RWPE2 (cell line): ENCODE results near the gene LCE5A.
A peak's percentile ranks its signal among the peaks of the same experiment; 100 is the strongest.
"Not testable (repeated sequence)": the region's sequence is repeated elsewhere in the genome, so short reads cannot be mapped to it uniquely, and the experiment has no call there.

Experiments
- ATAC-seq: fragments of 200-7000 bp; cut with Tn5 transposase; 3 replicates; pipeline ENCODE4 v1.9.1; 2021; ENCODE audit warnings: low read depth
- DNase-seq: peaks from one replicate; pipeline ENCODE4 v3.0.0-alpha.2; 2020; ENCODE audit warnings: low spot score
- H3K27ac ChIP-seq: fragments of 450-650 bp; 2 replicates; pipeline ENCODE4 v1.5.1; 2017; ENCODE audit warnings: mild to moderate bottlenecking; ENCODE audit not compliant: poor library complexity, severe bottlenecking
- H3K27me3 ChIP-seq: fragments of 250-450 bp; sonication (Bioruptor Pico); 2 replicates; pipeline ENCODE4 v1.5.1; 2021; ENCODE audit warnings: mild to moderate bottlenecking, moderate library complexity; ENCODE audit not compliant: insufficient read depth, poor library complexity, severe bottlenecking
- H3K36me3 ChIP-seq: fragments of 250-450 bp; sonication (Bioruptor Pico); 2 replicates; pipeline ENCODE4 v1.5.1; 2020; ENCODE audit warnings: low read depth, mild to moderate bottlenecking, moderate library complexity
- H3K4me1 ChIP-seq: fragments of 250-450 bp; sonication (Bioruptor Pico); 2 replicates; pipeline ENCODE4 v1.5.1; 2021; ENCODE audit warnings: mild to moderate bottlenecking, moderate library complexity; ENCODE audit not compliant: insufficient read depth, poor library complexity, severe bottlenecking
- H3K4me3 ChIP-seq: fragments of 250-450 bp; sonication (Bioruptor Pico); 2 replicates; pipeline ENCODE4 v1.5.1; 2021; ENCODE audit warnings: mild to moderate bottlenecking, moderate library complexity; ENCODE audit not compliant: severe bottlenecking
- H3K9me3 ChIP-seq: fragments of 250-450 bp; sonication (Bioruptor Pico); 2 replicates; pipeline ENCODE4 v1.5.1; 2021; ENCODE audit warnings: mild to moderate bottlenecking, moderate library complexity; ENCODE audit not compliant: severe bottlenecking
- CTCF ChIP-seq: fragments of 450-650 bp; IDR thresholded peaks from one replicate; pipeline ENCODE4 v1.5.1; 2017; ENCODE audit warnings: mild to moderate bottlenecking, moderate library complexity; ENCODE audit not compliant: poor library complexity, severe bottlenecking

Gene LCE5A

GRCh38 chr1:152491537-152491936 lies 19.1 kb upstream of the LCE5A start:
- H3K27ac ChIP-seq, DNase-seq, H3K4me3 ChIP-seq, H3K36me3 ChIP-seq, H3K9me3 ChIP-seq, H3K27me3 ChIP-seq, ATAC-seq: not testable (repeated sequence)
- H3K4me1 ChIP-seq = peaks cover 20% of the 10 kb centered on the region
- TF ChIP-seq CTCF = peak; percentile 58

- no peaks in the 10 kb centered on the region for H3K27me3 ChIP-seq
- H3K36me3 ChIP-seq = no peaks in the 10 kb centered on the region
- no peak overlapping the region for H3K4me3 ChIP-seq
- no peak overlapping the region for H3K27ac ChIP-seq
- no peaks in the 10 kb centered on the region for H3K4me1 ChIP-seq
- H3K9me3 ChIP-seq = no peaks in the 10 kb centered on the region
- peak; percentile 80 for TF ChIP-seq CTCF
- DNase-seq (no peak), ATAC-seq (0 out of 3 replicates have a peak, but pooled peaks have one; percentile 36)
Observed at GRCh38 chr1:152495066-152495675, 15.4 kb upstream of the LCE5A start.

GRCh38 chr1:152497273-152497672 lies 13.3 kb upstream of the LCE5A start:
- TF ChIP-seq CTCF = peak; percentile 54
- ATAC-seq = no peak
- no peaks in the 10 kb centered on the region for H3K27me3 ChIP-seq
- H3K4me1 ChIP-seq = peaks cover 11% of the 10 kb centered on the region
- H3K36me3 ChIP-seq = no peaks in the 10 kb centered on the region
- DNase-seq = no peak
- no peak overlapping the region for H3K27ac ChIP-seq
- H3K4me3 ChIP-seq = no peak overlapping the region
- H3K9me3 ChIP-seq = no peaks in the 10 kb centered on the region

- ATAC-seq = no peak
- Histone ChIP-seq H3K27me3 (no peaks in the 10 kb centered on the region), H3K9me3 (no peaks in the 10 kb centered on the region), H3K36me3 (no peaks in the 10 kb centered on the region), H3K27ac (peak overlapping the region; percentile 91), H3K4me3 (no peak overlapping the region), H3K4me1 (peaks cover 49% of the 10 kb centered on the region)
- TF ChIP-seq CTCF = no peak
- no peak for DNase-seq
Observed at GRCh38 chr1:152501704-152502103, 8.9 kb upstream of the LCE5A start.

- peak; percentile 88 for DNase-seq
- no peak for TF ChIP-seq CTCF
- no peaks in the 10 kb centered on the region for H3K27me3 ChIP-seq
Observed at GRCh38 chr1:152502496-152503180, 8.0 kb upstream of the LCE5A start.

More at GRCh38 chr1:152502496-152503180, 8.0 kb upstream of the LCE5A start:
- Histone ChIP-seq H3K36me3 (no peaks in the 10 kb centered on the region), H3K9me3 (no peaks in the 10 kb centered on the region), H3K4me3 (no peak overlapping the region), H3K4me1 (peaks cover 58% of the 10 kb centered on the region), H3K27ac (peak overlapping the region; percentile 91)
- ATAC-seq = peak; percentile 90
